IMR-90 (cell line): ENCODE measurements around the gene RIMKLA. TPM values are rescaled to one million over a fixed set of nuclear protein-coding genes. Genes with fewer than 3 reads are reported as not detected.

Experiments used
- ATAC-seq: fragments of 200-7000 bp; cut with Tn5 transposase; 2 replicates; pipeline ENCODE4 v1.9.1; 2020; ENCODE audit warnings: low read depth, mild to moderate bottlenecking, moderate library complexity
- BruUV-seq: library from RNA; stranded (reverse); fragments of 400-500 nt; replicated peaks from 2 replicates; lab custom pipeline; 2021; lab: Mats Ljungman, UMichigan
- CTCF ChIA-PET: fragments of 300-600 bp; formaldehyde crosslinking; extraction: SDS; loops from one replicate; lab custom pipeline; 2021; ENCODE audit warnings: antibody characterized with exemption; lab: Yijun Ruan, JAX
- POLR2A ChIA-PET: fragments of 300-600 bp; sonication (Branson Sonifier 250); formaldehyde crosslinking; loops from one replicate; lab custom pipeline; 2022; ENCODE audit warnings: antibody characterized with exemption; ENCODE audit not compliant: unreplicated experiment; lab: Charles Lee
- DNase-seq: peaks from one replicate; pipeline ENCODE4 v3.0.0; 2013
- H2AFZ ChIP-seq: replicated peaks from 2 replicates; pipeline ENCODE3; 2013; ENCODE audit warnings: low read length, mild to moderate bottlenecking; ENCODE audit not compliant: poor library complexity
- H2AK5ac ChIP-seq: 2 replicates; pipeline ENCODE4 v1.6.1; 2013; ENCODE audit warnings: low read depth, low read length, inconsistent platforms
- H2AK9ac ChIP-seq: replicated peaks from 2 replicates; pipeline ENCODE3; 2013; ENCODE audit warnings: mild to moderate bottlenecking, low read depth, low read length, moderate library complexity; ENCODE audit not compliant: poor library complexity
- H2BK120ac ChIP-seq: 2 replicates; pipeline ENCODE4 v1.6.1; 2013; ENCODE audit warnings: low read depth, low read length, inconsistent platforms
- H2BK15ac ChIP-seq: 3 replicates; pipeline ENCODE4 v1.6.1; 2013; ENCODE audit warnings: low read depth, low read length, inconsistent platforms
- H2BK20ac ChIP-seq: 2 replicates; pipeline ENCODE4 v1.6.1; 2013; ENCODE audit warnings: low read depth, mild to moderate bottlenecking, inconsistent platforms, low read length, moderate library complexity
- H2BK5ac ChIP-seq: 2 replicates; pipeline ENCODE4 v1.6.1; 2013; ENCODE audit warnings: mild to moderate bottlenecking, low read depth, low read length, inconsistent platforms; ENCODE audit not compliant: poor library complexity, severe bottlenecking
- H3K14ac ChIP-seq: replicated peaks from 2 replicates; pipeline ENCODE4 v1.6.1; 2013; ENCODE audit warnings: low read depth, low read length, inconsistent platforms
- H3K18ac ChIP-seq: 2 replicates; pipeline ENCODE4 v1.6.1; 2013; ENCODE audit warnings: low read depth, low read length, control low read depth
- H3K23ac ChIP-seq: 2 replicates; pipeline ENCODE4 v1.6.1; 2013; ENCODE audit warnings: low read depth, low read length, inconsistent platforms
- H3K27ac ChIP-seq: 2 replicates; pipeline ENCODE4 v1.5.1; 2013; ENCODE audit warnings: mild to moderate bottlenecking, control low read depth, low read length; ENCODE audit not compliant: insufficient read depth
- H3K27me3 ChIP-seq: 2 replicates; pipeline ENCODE4 v1.6.1; 2013; ENCODE audit warnings: low read length; ENCODE audit not compliant: control insufficient read depth, insufficient read depth
- H3K36me3 ChIP-seq: 2 replicates; pipeline ENCODE4 v1.6.1; 2013; ENCODE audit warnings: low read length, mixed read lengths; ENCODE audit not compliant: control insufficient read depth, insufficient read depth
- H3K4ac ChIP-seq: 2 replicates; pipeline ENCODE4 v1.6.1; 2013; ENCODE audit warnings: low read depth, low read length, inconsistent platforms
- H3K4me1 ChIP-seq: 2 replicates; pipeline ENCODE4 v1.6.1; 2013; ENCODE audit warnings: low read length, mixed read lengths; ENCODE audit not compliant: control insufficient read depth, insufficient read depth
- H3K4me2 ChIP-seq: 2 replicates; pipeline ENCODE4 v1.6.1; 2013; ENCODE audit warnings: low read depth, mild to moderate bottlenecking, control low read depth, low read length, moderate library complexity
- H3K4me3 ChIP-seq: 2 replicates; pipeline ENCODE4 v1.5.1; 2013; ENCODE audit warnings: low read depth, mild to moderate bottlenecking, control low read depth, low read length, moderate library complexity; ENCODE audit not compliant: insufficient read depth
- H3K56ac ChIP-seq: 2 replicates; pipeline ENCODE4 v1.6.1; 2013; ENCODE audit warnings: low read length, inconsistent platforms; ENCODE audit not compliant: insufficient read depth; ENCODE audit errors: extremely low read depth
- H3K79me1 ChIP-seq, 2 experiments: 2 replicates each; pipeline ENCODE4 v1.6.1; 2013; ENCODE audit warnings: low read length in 2 of 2, inconsistent platforms in 1 of 2, low read depth in 1 of 2
- H3K9ac ChIP-seq: 2 replicates; pipeline ENCODE4 v1.6.1; 2013; ENCODE audit warnings: low read depth, low read length, control low read depth
- H3K9me1 ChIP-seq: 2 replicates; pipeline ENCODE4 v1.6.1; 2013; ENCODE audit warnings: low read length, inconsistent platforms; ENCODE audit not compliant: insufficient read depth
- H3K9me3 ChIP-seq: 2 replicates; pipeline ENCODE4 v1.6.1; 2013; ENCODE audit warnings: low read length; ENCODE audit not compliant: control insufficient read depth, insufficient read depth
- H4K20me1 ChIP-seq: 2 replicates; pipeline ENCODE4 v1.6.1; 2013; ENCODE audit warnings: low read length, inconsistent platforms; ENCODE audit not compliant: insufficient read depth
- H4K5ac ChIP-seq: 2 replicates; pipeline ENCODE4 v1.6.1; 2013; ENCODE audit warnings: mild to moderate bottlenecking, low read depth, low read length, control low read depth
- H4K8ac ChIP-seq, 2 experiments: 2 replicates each; pipeline ENCODE4 v1.6.1; 2013; ENCODE audit warnings: low read depth in 2 of 2, low read length in 2 of 2, control low read depth in 1 of 2, inconsistent platforms in 1 of 2
- H4K91ac ChIP-seq: 2 replicates; pipeline ENCODE4 v1.6.1; 2013; ENCODE audit warnings: low read depth, low read length, inconsistent platforms; ENCODE audit not compliant: insufficient read depth
- BHLHE40 ChIP-seq: fragments of 150-350 bp; IDR thresholded peaks from 2 replicates; pipeline ENCODE4 v1.6.1; 2016; ENCODE audit warnings: mild to moderate bottlenecking, low read depth, low read length
- CEBPB ChIP-seq: IDR thresholded peaks from 2 replicates; pipeline ENCODE4 v1.6.1; 2012; ENCODE audit warnings: low read depth, low read length, improper control_type of control experiment
- CHD1 ChIP-seq: IDR thresholded peaks from 2 replicates; pipeline ENCODE4 v1.6.1; 2012; ENCODE audit warnings: low read depth, low read length, improper control_type of control experiment
- CTCF ChIP-seq: conservative IDR thresholded peaks from 2 replicates; pipeline ENCODE4 v1.5.1; 2012; ENCODE audit warnings: mild to moderate bottlenecking, low read depth, low read length, improper control_type of control experiment
- FOS ChIP-seq: fragments of 150-350 bp; IDR thresholded peaks from 2 replicates; pipeline ENCODE4 v1.6.1; 2016; ENCODE audit warnings: low read depth, low read length
- MAFK ChIP-seq: IDR thresholded peaks from 2 replicates; pipeline ENCODE4 v1.6.1; 2012; ENCODE audit warnings: low read depth, low read length, improper control_type of control experiment
- MAZ ChIP-seq: IDR thresholded peaks from 2 replicates; pipeline ENCODE4 v1.6.1; 2012; ENCODE audit warnings: low read depth, mild to moderate bottlenecking, low read length, improper control_type of control experiment, moderate library complexity, borderline replicate concordance
- MXI1 ChIP-seq: IDR thresholded peaks from 2 replicates; pipeline ENCODE4 v1.6.1; 2012; ENCODE audit warnings: low read depth, mild to moderate bottlenecking, low read length, moderate library complexity, borderline replicate concordance
- NFE2L2 ChIP-seq: fragments of 150-350 bp; IDR thresholded peaks from 2 replicates; pipeline ENCODE4 v1.6.1; 2016; ENCODE audit warnings: low read depth, mild to moderate bottlenecking, low read length
- POLR2A ChIP-seq: IDR thresholded peaks from 2 replicates; pipeline ENCODE4 v1.6.1; 2012; ENCODE audit warnings: mild to moderate bottlenecking, low read depth, low read length
- RAD21 ChIP-seq: IDR thresholded peaks from 2 replicates; pipeline ENCODE4 v1.6.1; 2012; ENCODE audit warnings: low read length, improper control_type of control experiment
- RCOR1 ChIP-seq: IDR thresholded peaks from 2 replicates; pipeline ENCODE4 v1.6.1; 2012; ENCODE audit warnings: mild to moderate bottlenecking, low read length, improper control_type of control experiment; ENCODE audit not compliant: insufficient replicate concordance
- RFX5 ChIP-seq: IDR thresholded peaks from 2 replicates; pipeline ENCODE4 v1.8.0; 2012; ENCODE audit warnings: low read depth, mild to moderate bottlenecking, low read length, moderate library complexity
- SMC3 ChIP-seq: fragments of 150-350 bp; IDR thresholded peaks from 2 replicates; pipeline ENCODE4 v1.6.1; 2016; ENCODE audit warnings: low read depth, mild to moderate bottlenecking, antibody characterized with exemption, low read length, moderate library complexity
- USF2 ChIP-seq: fragments of 150-350 bp; IDR thresholded peaks from 2 replicates; pipeline ENCODE4 v1.6.1; 2017; ENCODE audit warnings: mild to moderate bottlenecking, antibody characterized with exemption, low read length, low read depth
- WGBS, 2 experiments: methylation state at CpG; one replicate each; pipeline versions ENCODE4 v1.1.5 to v1.1.7; 2013; ENCODE audit warnings: missing lambda C conversion rate in 2 of 2; ENCODE audit not compliant: insufficient read length in 1 of 2; ENCODE audit errors: extremely low coverage in 2 of 2; 5-methylcytosine and 5-hydroxymethylcytosine counted together
- dilution Hi-C: fragments of 300-500 bp; cut with HindIII; formaldehyde crosslinking; loops from one replicate; pipeline ENCODE4 v1.14.3; 2018; ENCODE audit warnings: low sequenced_read_pairs; ENCODE audit not compliant: unreplicated experiment
- in situ Hi-C: fragments of 300-500 bp; cut with MboI; formaldehyde crosslinking; loops from 3 replicates; pipeline ENCODE4 v1.14.3; 2019; ENCODE audit warnings: low sequenced_read_pairs, inconsistent platforms, mixed read lengths
- intact Hi-C: fragments of 100-400 bp; cut with micrococcal nuclease; formaldehyde crosslinking; loops from 2 replicates; pipeline ENCODE4 v1.10.0; 2022
- polyA plus RNA-seq, 3 experiments: library from polyadenylated mRNA; depleted of rRNA; stranded (reverse); fragments of >200 nt; gene quantifications; 2 replicates each; pipeline ENCODE4 v1.2.3, GENCODE V29; 2012; ENCODE audit warnings: low replicate concordance in 1 of 3
- total RNA-seq: library from RNA; depleted of rRNA; stranded (reverse); fragments of >200 nt; gene quantifications from 2 replicates; pipeline ENCODE4 v1.2.3, GENCODE V29; 2012
- TF ChIP-seq, protein P1 (sequence below): fragments of 150-350 bp; IDR thresholded peaks from 2 replicates; pipeline ENCODE4 v1.6.1; 2016; ENCODE audit warnings: low read depth, mild to moderate bottlenecking, low read length, moderate library complexity, borderline replicate concordance

RIMKLA gene
- total and polyA plus RNA-seq, 2 of the 4 experiments (the other 2 are of a cell fraction), result not detected

- intact Hi-C loops, result no loop called here
- CTCF ChIA-PET, result no interaction called here
- no peaks in the 10 kb centered on the region for H4K20me1 ChIP-seq
- no peak overlapping the region for H3K27ac ChIP-seq
- no peak overlapping the region for H4K5ac ChIP-seq
- H2AK5ac ChIP-seq, result no peak overlapping the region
- H3K9me3 ChIP-seq, result no peaks in the 10 kb centered on the region
- no peak overlapping the region for H3K4me2 ChIP-seq
- H3K27me3 ChIP-seq, result no peaks in the 10 kb centered on the region; the same call in 1 of the 2 replicates
- POLR2A ChIA-PET, result no interaction called here
- no peak overlapping the region for H3K56ac ChIP-seq
- no peak overlapping the region for H3K4ac ChIP-seq
- no peaks in the 10 kb centered on the region for H3K36me3 ChIP-seq
- no peak overlapping the region for H3K9ac ChIP-seq
- no peak overlapping the region for H2BK120ac ChIP-seq
- H3K18ac ChIP-seq, result no peak overlapping the region
- H3K4me1 ChIP-seq, result no peaks in the 10 kb centered on the region
- H3K9me1 ChIP-seq, result no peaks in the 10 kb centered on the region
- no peaks in the 10 kb centered on the region for H3K79me1 ChIP-seq
- H4K8ac ChIP-seq, result no peak overlapping the region
- H2AK9ac ChIP-seq, result no peak overlapping the region
- no peak overlapping the region for H4K91ac ChIP-seq
- no TSS peak for BruUV-seq
- in situ Hi-C loops, result no loop called here
- no peak overlapping the region for H3K4me3 ChIP-seq
- TF ChIP-seq RAD21 (no peak), USF2 (no peak), NFE2L2 (no peak), FOS (no peak), CEBPB (no peak), CTCF (no peak), CHD1 (no peak), MAFK (no peak), POLR2A (no peak), MAZ (no peak), BHLHE40 (no peak), SMC3 (no peak), MXI1 (no peak), RFX5 (no peak), RCOR1 (no peak)
- TF ChIP-seq, protein P1, sequence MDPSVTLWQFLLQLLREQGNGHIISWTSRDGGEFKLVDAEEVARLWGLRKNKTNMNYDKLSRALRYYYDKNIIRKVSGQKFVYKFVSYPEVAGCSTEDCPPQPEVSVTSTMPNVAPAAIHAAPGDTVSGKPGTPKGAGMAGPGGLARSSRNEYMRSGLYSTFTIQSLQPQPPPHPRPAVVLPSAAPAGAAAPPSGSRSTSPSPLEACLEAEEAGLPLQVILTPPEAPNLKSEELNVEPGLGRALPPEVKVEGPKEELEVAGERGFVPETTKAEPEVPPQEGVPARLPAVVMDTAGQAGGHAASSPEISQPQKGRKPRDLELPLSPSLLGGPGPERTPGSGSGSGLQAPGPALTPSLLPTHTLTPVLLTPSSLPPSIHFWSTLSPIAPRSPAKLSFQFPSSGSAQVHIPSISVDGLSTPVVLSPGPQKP, result no peak
- ATAC-seq, result no peak
- no peak overlapping the region for H2BK5ac ChIP-seq
- WGBS, 2 experiments, result no CpG with 5 or more reads among the region's 2 CpGs
- no peak overlapping the region for H2AFZ ChIP-seq
- H3K23ac ChIP-seq, result no peak overlapping the region
- dilution Hi-C loops, result no loop called here
- H2BK20ac ChIP-seq, result no peak overlapping the region
- H2BK15ac ChIP-seq, result no peak overlapping the region
- H3K14ac ChIP-seq, result no peak overlapping the region
- no peak for DNase-seq
Observed at GRCh38 chr1:42364542-42364941, 16.1 kb upstream of the RIMKLA start.
